Measurements from ENCODE around the gene GP5. TPM values are rescaled to one million over a fixed set of nuclear protein-coding genes. Genes with fewer than 3 reads are reported as not detected.

GP5 gene
- total RNA-seq, 1 donor from 2014 or later, result 0.13 TPM

- peak in 1 of 2 donors; percentile 52 for DNase-seq (ENCODE audit: low read depth in 2 of 2)
These were observed 1.2 kb downstream of the GP5 start for GRCh38 chr3:194397757-194398312.

GRCh38 chr3:194396859-194397756 is 2.0 kb downstream of the GP5 start:
- DNase-seq (ENCODE audit: low read depth in 2 of 2), result no peak

DNA sequence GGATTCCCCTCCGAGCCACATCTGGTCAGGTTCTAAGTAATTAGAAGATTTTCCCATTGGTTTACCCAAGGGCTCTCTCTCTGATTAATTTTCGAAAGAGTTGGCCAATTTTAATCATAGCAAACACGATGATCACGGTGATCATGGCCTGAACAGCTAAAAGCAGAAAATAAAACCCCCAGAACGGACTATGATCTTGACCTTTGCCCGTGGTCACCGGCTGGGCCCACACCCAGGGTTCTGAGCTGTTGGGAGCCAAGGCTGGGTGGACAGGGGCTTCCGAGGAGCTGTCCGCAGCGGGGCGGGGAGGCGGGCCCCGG is 2.6 kb downstream of the GP5 start:
- no peak for DNase-seq (ENCODE audit: low read depth in 2 of 2)

DNA sequence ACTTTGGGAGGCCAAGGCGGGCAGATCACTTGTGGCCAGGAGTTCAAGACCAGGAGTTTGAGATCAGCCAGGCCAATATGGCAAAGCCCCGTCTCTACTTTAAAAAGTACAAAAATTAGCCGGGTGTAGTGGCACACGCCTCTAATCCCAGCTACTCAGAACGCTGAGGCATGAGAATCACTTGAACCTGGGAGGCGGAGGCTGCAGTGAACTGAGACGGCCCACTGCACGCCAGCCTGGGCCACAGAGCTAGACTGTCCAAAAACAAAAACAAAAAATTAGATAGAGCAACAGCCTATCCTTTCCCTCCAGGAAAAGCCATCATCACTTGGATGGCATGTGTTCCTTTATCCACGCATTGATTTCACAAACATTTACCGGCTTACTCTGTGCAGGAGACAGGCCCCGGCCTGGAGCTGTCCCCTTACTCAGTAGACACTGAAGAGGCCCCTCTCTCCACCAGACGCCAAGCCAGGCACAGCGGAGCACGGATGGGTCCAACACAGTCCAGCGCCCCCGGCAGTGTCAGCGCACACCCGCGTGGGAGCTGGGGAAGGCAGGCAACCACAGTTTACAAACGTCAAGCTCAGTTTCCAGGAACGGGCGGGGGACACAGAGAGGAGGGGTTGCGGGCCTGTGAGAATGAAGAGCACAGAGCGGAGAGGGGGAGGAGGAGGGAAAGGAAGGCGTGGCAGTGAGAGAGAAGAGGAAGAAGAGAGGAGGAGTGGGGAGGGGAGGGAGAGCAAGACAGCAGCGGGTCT is 3.1 kb downstream of the GP5 start:
- DNase-seq (ENCODE audit: low read depth in 2 of 2), result peak in 1 of 2 donors; percentile 45

DNA sequence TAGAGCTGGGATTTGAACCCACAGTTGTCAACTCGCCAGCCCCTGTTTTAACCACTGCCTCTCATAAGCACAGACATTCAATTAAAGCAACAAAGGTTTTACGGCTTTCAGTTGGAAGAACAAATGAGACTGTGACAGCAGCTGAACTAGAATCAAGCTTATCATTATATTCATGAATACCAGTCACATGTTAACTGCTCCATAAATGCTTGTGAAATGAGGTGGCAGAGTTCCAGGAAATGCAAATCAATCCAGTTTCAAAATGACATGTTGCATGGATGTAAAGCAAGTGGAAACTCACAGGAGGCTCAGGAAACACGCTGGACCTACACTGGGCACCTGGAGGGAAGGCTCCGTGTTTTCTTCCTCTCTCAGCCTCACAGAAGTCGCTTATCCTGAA is 3.9 kb downstream of the GP5 start:
- DNase-seq (ENCODE audit: low read depth in 2 of 2), result peak; percentile 45 to 78

GRCh38 chr3:194392576-194392975 is 6.5 kb downstream of the GP5 start:
- DNase-seq (ENCODE audit: low read depth in 2 of 2), result no peak

DNA sequence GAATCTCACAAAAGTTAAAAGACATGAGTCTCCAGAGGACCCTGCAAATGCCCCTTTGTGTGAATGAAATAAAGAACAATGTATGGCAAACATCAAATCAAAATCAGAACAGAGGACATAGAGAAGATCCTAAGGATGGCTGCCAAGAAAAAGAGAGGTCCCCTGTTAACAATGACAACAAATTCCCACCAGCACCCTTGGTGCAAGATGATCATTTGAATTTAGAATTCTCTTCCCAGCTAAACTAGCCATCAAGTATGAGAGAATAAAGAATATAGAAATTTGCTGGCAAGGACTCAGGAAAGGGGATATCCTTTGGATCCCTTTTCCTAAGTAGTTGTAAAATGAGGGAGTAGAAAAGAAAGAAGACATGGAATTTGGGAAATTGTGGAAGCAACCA is 8.2 kb downstream of the GP5 start:
- DNase-seq (ENCODE audit: low read depth in 2 of 2), result no peak

DNA sequence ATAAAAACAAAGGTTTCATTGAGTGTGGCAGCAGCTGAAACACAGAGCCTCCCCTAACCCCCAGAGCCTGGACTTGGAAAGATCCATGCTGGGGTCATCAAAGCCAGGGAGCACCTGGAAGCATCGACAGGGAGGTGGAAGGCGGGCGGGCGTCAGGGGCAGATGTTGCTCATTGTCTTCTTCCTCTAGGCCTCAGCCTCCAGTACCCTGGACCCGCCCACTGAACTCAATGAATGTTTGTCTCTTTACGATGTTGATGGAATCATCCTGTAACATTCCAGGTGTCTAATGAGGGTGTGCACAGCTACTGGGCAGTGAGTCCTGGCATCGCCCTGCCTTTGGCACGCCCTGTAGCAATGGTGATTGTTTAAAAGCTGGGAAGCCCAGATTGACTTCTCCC is 9.8 kb downstream of the GP5 start:
- no peak for DNase-seq (ENCODE audit: low read depth in 2 of 2)

GRCh38 chr3:194387926-194388418 is 11.1 kb downstream of the GP5 start:
- DNase-seq (ENCODE audit: low read depth in 2 of 2), result no peak

DNA sequence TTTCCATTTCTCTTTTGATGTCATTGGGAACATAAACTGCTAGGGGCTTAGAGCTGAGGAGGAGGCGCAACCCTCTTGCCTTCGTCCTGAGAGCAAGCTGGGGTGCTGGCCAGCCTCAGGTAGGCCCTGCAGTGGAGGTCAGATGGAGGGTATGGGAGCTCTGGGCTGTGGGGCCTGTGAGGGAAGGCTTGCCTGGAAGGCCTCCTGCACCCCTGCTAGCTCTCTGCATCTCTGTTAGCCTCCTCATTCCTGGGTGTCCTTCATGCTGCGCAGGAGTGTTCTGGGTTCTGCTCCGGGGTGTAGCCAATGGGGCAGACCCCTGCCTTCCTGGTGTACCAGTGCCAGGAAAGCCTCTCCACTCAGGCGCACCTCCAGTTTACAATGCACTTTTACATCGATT is 11.8 kb downstream of the GP5 start:
- DNase-seq (ENCODE audit: low read depth in 2 of 2), result no peak

GRCh38 chr3:194386648-194387047 is 12.4 kb downstream of the GP5 start:
- DNase-seq (ENCODE audit: low read depth in 2 of 2), result no peak

DNA sequence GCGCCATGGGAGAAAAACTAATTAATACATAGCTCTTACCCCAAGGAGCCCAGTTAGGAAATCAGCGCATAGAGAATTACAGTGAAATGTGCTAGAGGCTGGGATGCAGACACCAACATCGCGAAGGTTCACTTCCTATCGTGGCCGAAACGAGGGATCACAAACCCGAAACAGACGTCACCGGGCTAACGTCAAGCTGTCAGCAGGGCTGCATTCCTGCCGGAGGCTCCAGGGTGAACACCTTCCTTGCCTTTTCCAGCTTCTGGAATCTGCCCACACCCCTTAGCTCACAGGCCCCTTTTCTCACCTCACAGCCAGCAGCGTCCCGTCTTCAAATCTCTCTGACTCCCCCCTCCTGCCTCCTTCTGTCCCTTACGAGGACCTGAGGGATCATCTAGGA is 13.0 kb downstream of the GP5 start:
- no peak for DNase-seq (ENCODE audit: low read depth in 2 of 2)

DNA sequence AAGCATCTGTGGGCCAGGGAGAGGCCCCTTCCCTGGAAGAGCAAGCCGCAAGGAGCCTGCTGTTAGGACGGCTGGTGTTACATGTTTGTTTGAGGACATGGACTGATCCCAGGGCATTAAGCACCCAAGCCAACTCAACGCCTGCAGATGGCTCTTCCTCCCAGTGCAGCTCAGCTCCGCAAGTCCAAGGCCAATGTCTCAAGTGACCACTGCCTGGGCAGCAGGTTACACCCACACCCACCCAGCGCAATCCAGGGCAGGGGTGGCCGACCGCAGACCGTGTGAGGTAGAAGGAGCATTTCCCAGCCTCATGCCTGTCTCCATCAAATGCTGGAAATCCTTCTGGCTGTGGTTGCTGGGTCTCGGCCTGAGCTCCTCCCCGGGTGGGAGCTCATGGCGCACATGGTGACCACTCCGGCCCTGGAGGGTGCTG is 14.5 kb downstream of the GP5 start:
- DNase-seq (ENCODE audit: low read depth in 2 of 2), result no peak

DNA sequence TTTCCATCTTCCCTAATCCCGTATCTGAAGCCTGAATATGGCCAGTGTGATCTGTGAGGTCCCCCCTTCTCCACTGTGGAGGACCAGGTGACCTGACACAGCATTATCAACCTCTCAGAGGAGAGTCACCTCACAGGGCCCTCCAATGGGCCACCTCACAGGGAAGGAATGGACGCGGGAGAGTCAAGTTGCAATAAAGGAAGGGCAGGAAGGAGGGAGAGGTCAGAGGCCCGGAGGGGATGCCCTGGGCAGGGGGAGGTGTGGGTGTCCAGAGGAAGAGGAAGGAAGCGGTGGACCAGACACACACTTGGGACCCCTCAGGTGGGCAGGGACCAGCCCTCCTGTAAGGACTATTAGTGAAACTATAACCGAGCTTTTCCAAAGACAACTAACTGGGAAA is 14.9 kb downstream of the GP5 start:
- DNase-seq (ENCODE audit: low read depth in 2 of 2), result no peak

GRCh38 chr3:194383276-194383940 is 15.7 kb downstream of the GP5 start:
- DNase-seq (ENCODE audit: low read depth in 2 of 2), result no peak

DNA sequence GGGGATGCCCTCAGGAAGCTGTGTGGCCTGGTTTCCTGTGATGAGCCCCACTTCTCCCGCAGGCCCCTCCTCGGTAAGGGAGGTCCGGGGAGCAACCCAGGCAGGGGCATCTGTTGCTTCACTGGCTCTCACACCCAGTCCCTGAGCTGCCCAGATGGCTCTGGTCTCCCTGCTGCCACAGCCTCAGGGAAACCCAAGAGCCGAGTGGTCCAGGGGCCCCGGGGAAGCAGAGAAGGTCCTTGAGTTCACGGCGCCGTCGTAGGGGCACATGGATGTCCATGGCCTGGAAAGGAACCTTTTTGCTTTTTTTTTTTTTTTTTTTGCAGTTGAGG is 16.2 kb downstream of the GP5 start:
- DNase-seq (ENCODE audit: low read depth in 2 of 2), result no peak

DNA sequence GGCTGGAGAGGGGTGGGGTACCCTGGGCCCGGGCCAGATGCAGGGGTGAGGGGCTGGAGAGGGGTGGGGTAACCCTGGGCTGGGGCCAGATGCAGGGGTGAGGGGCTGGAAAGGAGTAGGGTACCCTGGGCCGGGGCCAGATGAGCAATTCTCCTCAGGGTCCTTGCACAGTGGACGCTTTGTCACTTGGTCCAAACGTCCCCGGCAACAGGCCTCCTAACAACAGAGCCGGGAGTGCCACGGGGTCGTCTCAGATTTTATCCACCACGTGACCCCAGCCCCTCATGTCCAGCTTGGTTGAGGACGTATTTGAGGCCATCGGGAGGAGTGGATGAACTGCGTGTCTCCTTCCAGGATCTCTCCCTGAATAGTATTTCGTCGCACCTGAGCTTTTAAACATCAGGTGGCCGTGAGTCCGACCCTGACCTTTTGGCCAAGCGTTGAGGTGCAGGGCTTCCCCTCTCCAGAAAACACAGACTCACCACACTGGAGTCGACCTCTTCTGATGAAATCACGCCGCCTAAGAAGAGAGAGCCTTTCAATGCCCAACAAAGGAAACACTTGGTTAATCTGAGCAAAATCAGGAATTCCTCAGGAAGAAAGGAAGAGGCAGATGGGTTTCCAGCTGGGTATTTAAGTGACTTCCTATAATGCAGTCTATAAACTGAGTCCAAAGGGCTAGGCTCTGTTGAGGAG is 16.7 kb downstream of the GP5 start:
- DNase-seq (ENCODE audit: low read depth in 2 of 2), result no peak

- DNase-seq (ENCODE audit: low read depth in 2 of 2), result no peak
These were observed 17.6 kb downstream of the GP5 start for GRCh38 chr3:194381460-194381875.

DNA sequence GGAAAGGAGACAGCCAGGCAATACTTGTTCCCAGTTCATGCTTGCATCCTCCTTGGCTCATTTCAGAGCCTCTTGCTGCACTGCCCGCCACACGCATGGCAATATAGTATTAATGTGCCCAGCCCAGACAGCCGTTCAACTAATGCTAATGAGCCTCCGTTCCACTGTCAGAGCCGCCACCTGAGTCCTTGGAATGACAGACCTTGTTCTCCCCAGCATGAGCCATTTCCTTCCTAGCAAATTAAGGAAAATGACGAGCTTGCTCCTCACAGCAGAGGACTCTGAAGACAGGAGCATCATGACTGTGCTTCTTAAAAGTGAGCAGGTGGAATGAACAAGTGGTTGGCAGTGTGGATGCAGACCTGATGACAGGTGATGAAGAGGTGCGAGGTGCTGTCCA is 18.7 kb downstream of the GP5 start:
- no peak for DNase-seq (ENCODE audit: low read depth in 2 of 2)

DNA sequence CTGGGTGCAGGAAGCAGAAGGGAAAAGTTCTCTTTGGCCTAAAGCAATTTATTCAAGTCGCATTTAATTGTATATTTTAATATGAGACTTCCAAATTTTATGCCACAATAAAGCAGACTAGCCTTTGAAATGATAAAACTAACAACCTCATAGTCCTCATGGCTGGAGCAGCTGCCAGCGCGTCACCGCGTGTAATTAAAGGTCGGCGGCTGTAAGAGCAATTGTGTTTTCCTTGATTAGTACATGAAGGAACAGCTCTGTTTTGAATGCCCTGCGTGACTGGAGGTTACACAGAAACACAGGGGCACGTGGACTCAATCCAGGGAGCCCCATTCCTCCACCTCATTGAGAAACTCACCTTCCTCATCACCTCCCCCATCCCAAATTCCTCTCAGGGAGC is 19.4 kb downstream of the GP5 start:
- DNase-seq (ENCODE audit: low read depth in 2 of 2), result no peak

DNA sequence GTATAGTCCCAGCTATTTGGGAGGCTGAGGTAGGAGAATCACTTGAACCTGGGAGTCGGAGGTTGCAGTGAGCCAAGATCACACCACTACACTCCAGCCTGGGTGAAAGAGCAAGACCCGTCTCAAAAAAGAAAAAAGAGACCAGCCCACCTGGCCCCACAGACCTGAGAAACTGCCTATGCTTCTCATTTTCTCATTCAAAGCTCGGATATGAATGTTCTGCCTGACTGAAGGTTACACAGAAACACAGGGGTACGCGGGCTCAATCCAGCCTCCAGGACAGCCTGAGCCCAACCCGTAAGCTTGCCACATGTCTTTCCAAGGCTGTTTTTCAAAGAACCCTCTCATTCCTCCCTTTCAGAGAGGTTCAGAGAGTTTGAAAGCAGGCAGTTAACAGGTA is 19.8 kb downstream of the GP5 start:
- DNase-seq (ENCODE audit: low read depth in 2 of 2), result no peak
